HepG2 (cell line): ENCODE data around the gene GRIA2.

Experiments used
- CEBPZ ChIP-seq: IDR thresholded peaks from 2 replicates; pipeline ENCODE4 v1.6.1; 2012; ENCODE audit warnings: low read length, improper control_type of control experiment
- DPF2 ChIP-seq: sonication (generic); formaldehyde crosslinking; IDR thresholded peaks from 2 replicates; pipeline ENCODE4 v1.4.0; 2020; ENCODE audit warnings: mild to moderate bottlenecking, low read depth, missing genetic modification reagents, borderline replicate concordance
- FOXP1 ChIP-seq, 2 experiments: fragments of 450-650 bp in 1 of 2; IDR thresholded peaks; 2 replicates each; pipeline ENCODE4 v1.6.1; 2017 to 2018; ENCODE audit warnings: antibody characterized with exemption in 1 of 2
- KLF16 ChIP-seq, 2 experiments: sonication (generic) in 1 of 2; formaldehyde crosslinking in 1 of 2; IDR thresholded peaks; 2 replicates each; pipeline versions ENCODE4 v1.6.1 to v1.8.0; 2016 to 2023; ENCODE audit warnings: missing genetic modification reagents in 2 of 2, missing compliant biosample characterization in 1 of 2
- ZNF263 ChIP-seq: sonication (generic); formaldehyde crosslinking; IDR thresholded peaks from 2 replicates; pipeline ENCODE4 v1.4.0; 2020; ENCODE audit warnings: missing genetic modification reagents
- ZNF496 ChIP-seq: sonication (generic); formaldehyde crosslinking; IDR thresholded peaks from 2 replicates; pipeline ENCODE4 v1.8.1; 2023; ENCODE audit warnings: mild to moderate bottlenecking, moderate library complexity, missing genetic modification reagents; ENCODE audit not compliant: insufficient replicate concordance

DNA sequence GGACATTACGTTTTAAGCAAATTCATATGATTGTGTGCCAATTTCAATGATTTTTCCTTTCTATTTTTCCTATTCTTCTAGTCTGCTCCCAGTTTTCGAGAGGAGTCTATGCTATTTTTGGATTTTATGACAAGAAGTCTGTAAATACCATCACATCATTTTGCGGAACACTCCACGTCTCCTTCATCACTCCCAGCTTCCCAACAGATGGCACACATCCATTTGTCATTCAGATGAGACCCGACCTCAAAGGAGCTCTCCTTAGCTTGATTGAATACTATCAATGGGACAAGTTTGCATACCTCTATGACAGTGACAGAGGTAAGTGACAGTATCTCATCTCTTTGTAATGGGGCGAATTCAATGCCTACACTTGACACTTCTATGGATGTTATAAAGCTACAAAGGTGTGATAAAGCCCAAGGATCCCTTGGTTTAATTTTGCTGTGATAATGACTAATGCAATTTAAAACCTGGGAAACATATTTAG lies 83.0 kb downstream of the GRIA2 start:
- TF ChIP-seq DPF2 (no peak), ZNF496 (CRISPR knock-in tag) (no peak), CEBPZ (no peak), FOXP1 (IDR thresholded peaks at IDR 0.05) (no peak), FOXP1 (CRISPR knock-in tag; IDR thresholded peaks at IDR 0.05) (no peak), ZNF263 (CRISPR knock-in tag) (no peak), KLF16 (CRISPR knock-in tag; IDR thresholded peaks at IDR 0.05) (no peak)
